Cardiac septum (tissue), 1 donor: ENCODE data around the gene SPTAN1. TPM values are rescaled to one million over a fixed set of nuclear protein-coding genes. Genes with fewer than 3 reads are reported as not detected.
"Not testable (repeated sequence)": the region's sequence is repeated elsewhere in the genome, so short reads cannot be mapped to it uniquely, and the experiment has no call there.

Experiments
- DNase-seq: peaks from one replicate; pipeline ENCODE4 v3.0.0-alpha.2; 2020; ENCODE audit warnings: low spot score
- intact Hi-C: fragments of 100-400 bp; cut with DNase I; formaldehyde crosslinking; loops from one replicate; pipeline ENCODE4 v1.14.0; 2022
- long read RNA-seq: library from polyadenylated mRNA; unstranded; transcript quantifications from one replicate; pipeline ENCODE4 v2.0.0, GENCODE V29; 2021
- total RNA-seq: library from RNA; stranded (reverse); fragmentation: NEBNext Ultra II Directional; extraction: Animal tissue kit (Norgen Biotek cat#: 25700); gene quantifications from one replicate; pipeline ENCODE4 v1.2.1, GENCODE V29; 2021
- donor health status: DM: no; HTN: no; CAD: no.

The SPTAN1 gene
- total RNA-seq = 380 TPM
- long read RNA-seq, full-length matches to known transcripts = 18 of 125 reads
- long read RNA-seq, partial matches to known transcripts = 90 of 125 reads
- long read RNA-seq, other reads (novel, unspliced or antisense) = 17 of 125 reads

GRCh38 chr9:128552153-128552743 lies at the start of gene SPTAN1:
SPTAN1 (plus strand) TSS chr9:128552587; CDS start chr9:128566741, 14,154 bp downstream.
- DNase-seq = peak; percentile 96
- intact Hi-C loops = loop anchor here (5.0 kb wide), 1 partner anchor 95 kb away; the partner anchor contains the start of gene ODF2

DNA sequence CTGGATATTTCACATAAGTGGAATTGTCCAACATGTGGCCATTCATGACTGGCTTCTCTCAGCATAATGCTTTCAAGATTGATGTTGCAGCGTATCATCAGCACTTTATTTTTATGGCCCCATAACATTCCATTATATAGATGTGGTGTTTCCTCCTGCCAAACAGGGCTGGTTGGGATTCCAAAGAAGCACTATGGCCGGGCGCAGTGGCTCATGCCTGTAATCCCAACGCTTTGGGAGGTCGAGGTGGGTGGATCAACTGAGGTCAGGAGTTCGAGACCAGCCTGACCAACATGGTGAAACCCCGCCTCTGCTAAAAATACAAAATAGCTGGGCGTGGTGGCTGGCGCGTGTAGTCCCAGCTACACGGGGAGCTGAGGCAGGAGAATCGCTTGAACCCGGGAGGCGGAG lies 49.0 kb upstream of the SPTAN1 start:
- DNase-seq, intact Hi-C loops: not testable (repeated sequence)

DNA sequence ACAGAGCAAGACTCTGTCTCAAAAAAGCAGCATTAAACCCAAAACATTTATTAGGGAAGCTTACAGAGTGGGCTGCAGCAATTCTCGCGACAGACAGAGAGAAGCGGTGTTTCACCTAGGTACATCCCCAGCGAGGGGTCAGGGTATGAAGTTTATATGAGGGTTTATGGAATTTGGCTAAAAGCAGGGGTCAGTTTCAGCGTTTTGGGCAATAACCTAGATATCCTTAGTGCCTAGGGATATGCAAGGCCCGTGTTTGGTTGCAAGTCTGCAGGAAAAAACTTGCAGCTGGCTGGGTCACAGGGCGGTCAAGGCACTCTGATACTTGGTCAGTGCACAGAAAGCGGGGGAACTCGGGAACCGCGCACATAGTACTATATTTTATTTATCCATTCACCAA lies 48.5 kb upstream of the SPTAN1 start:
- intact Hi-C loops = loop anchor here (2.0 kb wide), 1 partner anchor 47 kb away; the partner anchor contains the start of gene ODF2
- no peak for DNase-seq

DNA sequence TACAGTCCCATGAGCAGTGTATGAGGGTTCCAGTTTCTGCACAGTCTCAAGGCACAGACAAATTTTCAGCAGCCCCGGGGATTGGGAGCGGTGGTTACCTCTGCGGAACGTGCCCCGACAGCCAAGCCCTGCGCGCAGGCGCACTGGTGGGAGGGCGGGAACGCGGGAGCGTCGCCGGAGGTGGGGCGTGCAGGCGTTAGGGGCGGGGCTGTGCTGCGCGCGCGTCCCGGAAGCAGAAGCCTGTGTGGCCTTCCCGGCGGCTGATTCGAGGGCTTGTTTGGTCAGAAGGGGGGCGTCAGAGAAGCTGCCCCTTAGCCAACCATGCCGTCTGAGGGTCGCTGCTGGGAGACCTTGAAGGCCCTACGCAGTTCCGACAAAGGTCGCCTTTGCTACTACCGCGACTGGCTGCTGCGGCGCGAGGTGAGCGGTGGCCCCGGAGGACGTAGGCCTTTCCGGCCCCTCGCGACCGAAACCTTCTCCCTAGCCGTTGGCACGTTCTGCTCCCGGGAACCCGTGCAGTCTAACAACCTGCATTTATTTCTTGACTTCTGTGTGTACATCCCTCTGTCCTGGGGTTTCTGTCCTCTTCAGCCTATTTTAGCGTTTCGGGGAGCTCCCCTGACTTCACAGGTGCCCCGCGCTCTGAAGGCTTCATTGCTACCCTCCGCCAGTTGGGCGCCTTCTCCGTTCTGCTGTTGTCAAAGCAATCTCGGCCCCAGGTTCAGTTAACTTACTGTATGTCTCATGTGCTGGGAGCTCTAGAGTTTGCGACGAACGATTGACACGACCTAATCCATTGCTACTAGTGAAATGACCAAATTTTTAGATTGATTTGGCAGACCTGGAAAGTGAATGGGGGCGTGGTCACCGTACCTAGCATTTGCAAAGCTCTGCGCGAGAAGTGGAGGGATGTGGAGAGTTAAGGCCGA lies 47.6 kb upstream of the SPTAN1 start, which contains the start of gene GLE1:
TSS of gene GLE1 (plus strand) at position 235 of the 929 bp plus-strand sequence. CDS start at position 322, 87 bp downstream.
- intact Hi-C loops = loop anchor here (2.0 to 5.0 kb wide), 2 partner anchors 43 to 48 kb away; partner anchors contain the start of gene ODF2
- peak; percentile 97 for DNase-seq

DNA sequence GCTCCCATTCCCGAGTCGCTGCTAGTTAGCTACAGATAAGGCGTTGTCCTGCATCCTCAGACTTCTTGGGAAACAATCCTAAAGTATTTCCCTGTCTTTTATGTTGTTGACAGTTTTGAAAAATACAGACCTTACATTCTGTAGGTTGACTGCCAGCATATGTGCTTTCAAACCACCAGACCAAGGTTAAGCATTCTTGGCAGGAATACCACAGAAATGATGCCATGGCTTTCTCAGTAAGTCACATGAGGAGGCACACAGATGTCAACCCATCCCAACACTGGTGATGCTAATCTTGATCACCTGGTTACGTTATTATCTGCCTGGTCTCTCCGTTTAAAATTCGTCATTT lies 47.0 kb upstream of the SPTAN1 start:
- intact Hi-C loops = loop anchor here (2.0 to 5.0 kb wide), 2 partner anchors 42 to 49 kb away; partner anchors contain the start of gene ODF2

DNA sequence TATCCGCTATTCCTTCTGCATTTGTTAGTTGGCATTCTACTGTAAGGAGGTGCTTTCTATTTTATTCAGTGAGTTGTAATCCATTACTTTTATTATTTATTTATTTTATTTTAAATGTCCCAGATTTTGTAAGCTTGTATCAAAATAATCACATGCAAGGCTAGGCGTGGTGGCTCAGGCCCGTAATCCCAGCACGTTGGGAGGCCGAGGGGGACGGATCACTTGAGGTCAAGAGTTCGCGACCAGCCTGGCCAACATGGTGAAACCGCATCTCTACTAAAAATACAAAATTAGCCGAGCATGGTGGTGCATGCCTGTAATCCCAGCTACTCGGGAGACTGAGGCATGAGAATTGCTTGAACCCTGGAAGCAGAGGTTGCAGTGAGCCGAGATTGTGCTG lies 46.5 kb upstream of the SPTAN1 start:
- intact Hi-C loops = loop anchor here (2.0 to 5.0 kb wide), 2 partner anchors 41 to 49 kb away; partner anchors contain the start of gene ODF2
- not testable (repeated sequence) for DNase-seq

More for the DNA sequence above, 47.0 kb upstream of the SPTAN1 start:
- no peak for DNase-seq

- no peak for DNase-seq
- intact Hi-C loops = no loop called here
Measured at GRCh38 chr9:128512820-128513219, 39.6 kb upstream of the SPTAN1 start.

DNA sequence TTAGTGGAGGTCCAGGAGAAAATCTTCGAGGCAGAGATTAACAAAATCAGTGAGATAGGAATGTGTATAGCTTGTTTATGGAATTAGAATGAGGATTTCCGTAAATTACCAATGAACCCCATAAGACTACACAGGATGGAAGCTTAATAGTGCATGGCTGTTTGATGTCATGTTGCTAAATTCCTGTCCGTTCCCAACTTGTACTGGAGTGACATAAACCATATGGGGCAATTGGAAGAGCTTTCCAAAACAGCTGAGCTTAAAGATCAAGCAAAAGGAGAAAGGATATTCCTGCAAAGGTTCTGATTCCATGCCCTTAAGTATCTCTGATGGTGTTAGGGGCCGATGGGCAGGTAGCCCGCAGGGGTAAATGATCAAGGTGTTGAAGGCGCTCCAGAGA lies 30.4 kb upstream of the SPTAN1 start:
- intact Hi-C loops = no loop called here
- no peak for DNase-seq

DNA sequence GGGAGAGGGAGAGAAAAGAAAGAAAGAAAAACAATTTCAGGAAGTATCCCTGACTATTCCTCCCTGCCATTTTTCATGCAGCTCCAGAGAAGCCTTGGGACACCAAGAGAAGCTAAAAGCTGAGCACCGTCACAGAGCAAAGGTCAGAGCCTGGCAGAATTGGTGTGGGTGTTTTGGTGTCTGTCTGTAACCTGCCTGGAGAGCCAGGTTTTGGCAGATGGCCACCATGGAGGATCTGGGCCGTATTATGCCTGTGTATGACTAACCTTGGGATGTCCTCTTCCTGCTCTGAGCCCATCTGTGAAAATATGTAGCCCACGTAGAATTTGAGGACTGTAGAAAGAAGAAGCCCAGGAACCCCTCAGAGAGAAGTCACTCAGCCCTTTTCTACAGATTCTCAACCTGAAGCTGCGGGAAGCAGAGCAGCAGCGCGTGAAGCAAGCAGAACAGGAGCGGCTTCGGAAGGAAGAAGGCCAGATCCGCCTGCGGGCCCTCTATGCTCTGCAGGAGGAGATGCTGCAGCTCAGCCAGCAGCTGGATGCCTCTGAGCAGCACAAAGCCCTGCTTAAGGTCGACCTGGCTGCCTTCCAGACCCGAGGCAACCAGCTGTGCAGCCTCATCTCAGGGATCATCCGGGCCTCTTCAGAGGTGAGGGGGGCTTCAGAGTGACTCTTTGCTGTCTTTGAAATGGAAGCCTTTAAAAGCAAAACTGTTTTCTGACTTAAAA lies 29.0 kb upstream of the SPTAN1 start:
- intact Hi-C loops = no loop called here
- no peak for DNase-seq

- intact Hi-C loops = no loop called here
- DNase-seq = no peak
Measured at GRCh38 chr9:128526720-128527119, 25.7 kb upstream of the SPTAN1 start.

- intact Hi-C loops = no loop called here
- no peak for DNase-seq
Measured at GRCh38 chr9:128528445-128529160, 23.8 kb upstream of the SPTAN1 start.

DNA sequence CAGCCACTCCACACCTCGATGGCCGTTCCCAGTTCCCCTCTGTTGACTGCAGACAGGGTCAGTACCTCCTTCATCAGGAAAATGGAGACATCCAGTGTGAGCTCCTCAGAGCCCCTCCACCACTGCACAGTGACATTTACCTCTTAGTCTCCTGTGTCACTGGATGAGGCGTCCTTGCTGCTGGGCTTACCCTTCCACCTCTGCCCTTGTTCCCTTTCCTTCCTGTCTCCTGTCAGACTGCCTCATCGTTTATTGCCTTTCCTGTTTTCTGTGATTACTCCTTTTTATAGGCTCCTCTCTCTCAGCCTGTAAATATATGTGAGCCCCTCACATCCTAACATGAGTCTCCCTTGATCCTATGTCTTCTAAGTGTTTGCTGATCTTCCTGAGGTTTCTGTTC lies 23.2 kb upstream of the SPTAN1 start:
- intact Hi-C loops = no loop called here
- DNase-seq = no peak

- no peak for DNase-seq
- intact Hi-C loops = no loop called here
Measured at GRCh38 chr9:128532581-128532980, 19.8 kb upstream of the SPTAN1 start.

GRCh38 chr9:128540634-128541360 lies 11.6 kb upstream of the SPTAN1 start:
- no peak for DNase-seq
- intact Hi-C loops = no loop called here

- no peak for DNase-seq
- intact Hi-C loops = loop anchor here (5.0 kb wide), 1 partner anchor 39 kb away; no protein-coding TSS in a partner anchor
Measured at GRCh38 chr9:128546504-128546903, 5.9 kb upstream of the SPTAN1 start.

- intact Hi-C loops = loop anchor here (5.0 kb wide), 1 partner anchor 42 kb away; no protein-coding TSS in a partner anchor
- DNase-seq = no peak
Measured at GRCh38 chr9:128548876-128549275, 3.5 kb upstream of the SPTAN1 start.

DNA sequence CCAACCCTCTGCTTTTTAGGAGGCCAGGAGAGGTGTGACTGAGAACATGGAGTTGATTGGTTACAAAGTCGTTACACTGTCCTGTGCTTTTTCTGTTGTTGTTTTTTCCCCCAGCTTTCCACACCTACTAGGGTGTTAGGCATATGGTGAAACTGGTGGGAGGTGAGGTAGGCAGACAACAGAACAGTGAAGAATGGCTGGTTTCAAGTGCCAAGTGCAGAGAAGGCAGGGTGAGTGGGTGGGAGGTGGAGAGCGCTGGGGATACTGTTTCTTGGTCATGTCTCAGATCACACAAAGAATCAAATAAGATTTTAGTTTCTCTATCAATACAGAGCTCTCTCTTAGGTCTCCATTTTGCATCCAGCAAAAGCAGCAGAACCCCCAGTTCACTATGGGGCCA lies 2.2 kb upstream of the SPTAN1 start:
- intact Hi-C loops = loop anchor here (5.0 kb wide), 1 partner anchor 93 kb away; the partner anchor contains the start of gene ODF2
- no peak for DNase-seq
